NB4 (cell line): ENCODE data around the gene SMO.
"Not testable (repeated sequence)": the region's sequence is repeated elsewhere in the genome, so short reads cannot be mapped to it uniquely, and the experiment has no call there.

ENCODE experiments used
- DNase-seq: peaks from one replicate; pipeline ENCODE4 v3.0.0; 2010; ENCODE audit warnings: low read depth
- H3K4me3 ChIP-seq: one replicate; pipeline ENCODE4 v1.5.1; 2011; ENCODE audit warnings: mild to moderate bottlenecking, low read depth, low read length, moderate library complexity
- CTCF ChIP-seq: IDR thresholded peaks from one replicate; pipeline ENCODE4 v1.5.1; 2012; ENCODE audit warnings: low read depth, low read length
- MAX ChIP-seq: IDR thresholded peaks from 2 replicates; pipeline ENCODE4 v1.6.1; 2011; ENCODE audit warnings: low read depth, low read length
- MYC ChIP-seq: IDR thresholded peaks from 2 replicates; pipeline ENCODE4 v1.6.1; 2011; ENCODE audit warnings: low read depth, low read length
- POLR2A ChIP-seq: IDR thresholded peaks from 2 replicates; pipeline ENCODE4 v1.6.1; 2011; ENCODE audit warnings: mild to moderate bottlenecking; ENCODE audit not compliant: insufficient read length; ENCODE audit errors: extremely low read depth

The SMO gene

GRCh38 chr7:129218514-129219062 lies 30.2 kb downstream of the SMO start:
- H3K4me3 ChIP-seq = no peak overlapping the region
- TF ChIP-seq CTCF (peak; percentile 93), MAX (0 out of 2 replicates have a peak, but pooled peaks have one; percentile 27), POLR2A (no peak), MYC (no peak; the same call in 1 of the 2 replicates)
- peak; percentile 85 for DNase-seq

- H3K4me3 ChIP-seq, DNase-seq: not testable (repeated sequence)
Measured at GRCh38 chr7:129219166-129219565, 30.7 kb downstream of the SMO start.

GRCh38 chr7:129222064-129222463 lies 33.6 kb downstream of the SMO start:
- TF ChIP-seq MYC = no peak
- no peak for TF ChIP-seq CTCF
- TF ChIP-seq POLR2A = no peak
- no peak for TF ChIP-seq MAX
- no peak overlapping the region for H3K4me3 ChIP-seq
- no peak for DNase-seq

GRCh38 chr7:129224251-129225205 lies 36.1 kb downstream of the SMO start, which contains the start of gene AHCYL2:
Gene AHCYL2, plus strand, starts transcription at chr7:129225030.
- H3K4me3 ChIP-seq = peak within 1 kb of the TSS; percentile 73
- TF ChIP-seq MYC (peak; percentile 84), POLR2A (peak; percentile 55), MAX (peak; percentile 91), CTCF (no peak)
- peak; percentile 100 for DNase-seq

- no peak for TF ChIP-seq MAX
- DNase-seq = peak; percentile 79
Measured at GRCh38 chr7:129225206-129225930, 36.9 kb downstream of the SMO start.

GRCh38 chr7:129225931-129226572 lies 37.6 kb downstream of the SMO start:
- peak; percentile 53 for DNase-seq
- TF ChIP-seq POLR2A = no peak
- TF ChIP-seq CTCF = no peak
- TF ChIP-seq MAX = no peak
- no peak for TF ChIP-seq MYC
- H3K4me3 ChIP-seq = peak overlapping the region; percentile 73

More at GRCh38 chr7:129225206-129225930, 36.9 kb downstream of the SMO start:
- peak overlapping the region; percentile 73 for H3K4me3 ChIP-seq
